Endodermal cell (in vitro differentiated cells): ENCODE data around the gene OR6S1. TPM values are rescaled to one million over a fixed set of nuclear protein-coding genes. Genes with fewer than 3 reads are reported as not detected.

Experiments used
- DNase-seq: peaks from one replicate; pipeline ENCODE4 v3.0.0-alpha.2; 2017
- H3K27ac ChIP-seq: 2 replicates; pipeline ENCODE4 v1.5.1; 2013; ENCODE audit warnings: mild to moderate bottlenecking, low read depth, low read length, moderate library complexity
- H3K27me3 ChIP-seq: 2 replicates; pipeline ENCODE4 v1.6.1; 2013; ENCODE audit warnings: mild to moderate bottlenecking, low read length, moderate library complexity; ENCODE audit not compliant: insufficient read depth, control insufficient read depth, poor library complexity, severe bottlenecking
- H3K36me3 ChIP-seq: 2 replicates; pipeline ENCODE4 v1.7.0; 2013; ENCODE audit warnings: mild to moderate bottlenecking, low read length, moderate library complexity; ENCODE audit not compliant: control insufficient read depth, insufficient read depth
- H3K4me1 ChIP-seq: one replicate; pipeline ENCODE4 v1.7.0; 2013; ENCODE audit warnings: low read length; ENCODE audit not compliant: control insufficient read depth, insufficient read depth
- H3K4me3 ChIP-seq: 2 replicates; pipeline ENCODE4 v1.5.1; 2013; ENCODE audit warnings: mild to moderate bottlenecking, low read length, moderate library complexity
- H3K9ac ChIP-seq: 2 replicates; pipeline ENCODE4 v1.6.1; 2013; ENCODE audit warnings: mild to moderate bottlenecking, low read length, moderate library complexity; ENCODE audit not compliant: poor library complexity, severe bottlenecking; ENCODE audit errors: extremely low read depth
- H3K9me3 ChIP-seq: 2 replicates; pipeline ENCODE4 v1.6.1; 2013; ENCODE audit warnings: mild to moderate bottlenecking, low read length, moderate library complexity; ENCODE audit not compliant: control insufficient read depth
- H3K27ac Mint-ChIP-seq: 2 replicates; pipeline ENCODE4 v1.8.0; 2020; ENCODE audit warnings: mixed read lengths
- H3K27me3 Mint-ChIP-seq: 2 replicates; pipeline ENCODE4 v1.8.0; 2021; ENCODE audit warnings: mild to moderate bottlenecking, mixed read lengths; ENCODE audit not compliant: insufficient read depth
- H3K36me3 Mint-ChIP-seq: 2 replicates; pipeline ENCODE4 v1.8.0; 2020; ENCODE audit warnings: low read depth, mixed read lengths
- H3K4me1 Mint-ChIP-seq: 2 replicates; pipeline ENCODE4 v1.8.0; 2020; ENCODE audit warnings: mixed read lengths
- H3K4me3 Mint-ChIP-seq: 2 replicates; pipeline ENCODE4 v1.8.0; 2020; ENCODE audit warnings: mild to moderate bottlenecking, moderate library complexity, mixed read lengths
- H3K9me3 Mint-ChIP-seq: 2 replicates; pipeline ENCODE4 v1.8.0; 2020; ENCODE audit warnings: mild to moderate bottlenecking, mixed read lengths
- WGBS, 2 experiments: methylation state at CpG; one replicate each; pipeline versions ENCODE4 v1.1.5 to v1.1.7; 2013; ENCODE audit warnings: missing lambda C conversion rate in 2 of 2, mixed read lengths in 1 of 2; ENCODE audit not compliant: insufficient coverage in 1 of 2, insufficient read length in 1 of 2; 5-methylcytosine and 5-hydroxymethylcytosine counted together
- long read RNA-seq, 4 experiments: library from polyadenylated mRNA in 2 of 4; library from RNA in 1 of 4; library from capped mRNA in 1 of 4; stranded (forward) in 3 of 4; unstranded in 1 of 4; transcript quantifications; one replicate each; pipeline ENCODE4 v2.0.0, GENCODE V29; 2020 to 2021; ENCODE audit warnings: inconsistent platforms in 1 of 4
- polyA plus RNA-seq, 2 experiments: library from polyadenylated mRNA; stranded (reverse); fragments of 50-300 nt; gene quantifications; one replicate each; pipeline ENCODE4 v1.2.3, GENCODE V29; 2013
- total RNA-seq, 2 donors: library from RNA; stranded (reverse); fragmentation: NEBNext Ultra II Directional in 1 of 2; extraction: Animal tissue kit (Norgen Biotek cat#: 25700) in 1 of 2; gene quantifications; 2 replicates in 1 of 2; 3 replicates in 1 of 2; pipeline ENCODE4 v1.2.1, GENCODE V29; 2021
- TF ChIP-seq, protein P1 (sequence below): fragments of 200-600 bp; sonication (generic); conservative IDR thresholded peaks from 2 replicates; pipeline ENCODE4 v1.5.0; 2021; ENCODE audit warnings: antibody characterized with exemption, mild to moderate bottlenecking

Gene OR6S1, protein sequence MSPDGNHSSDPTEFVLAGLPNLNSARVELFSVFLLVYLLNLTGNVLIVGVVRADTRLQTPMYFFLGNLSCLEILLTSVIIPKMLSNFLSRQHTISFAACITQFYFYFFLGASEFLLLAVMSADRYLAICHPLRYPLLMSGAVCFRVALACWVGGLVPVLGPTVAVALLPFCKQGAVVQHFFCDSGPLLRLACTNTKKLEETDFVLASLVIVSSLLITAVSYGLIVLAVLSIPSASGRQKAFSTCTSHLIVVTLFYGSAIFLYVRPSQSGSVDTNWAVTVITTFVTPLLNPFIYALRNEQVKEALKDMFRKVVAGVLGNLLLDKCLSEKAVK
- total RNA-seq = not detected
- polyA plus RNA-seq (2013, experiment 1 of 2) = not detected
- polyA plus RNA-seq (2013, experiment 2 of 2) = not detected
- long read RNA-seq, experiment 1 = 0 reads
- long read RNA-seq, experiment 2 = 0 reads
- long read RNA-seq, experiment 3, partial matches to known transcripts = 0 of 1 reads
- long read RNA-seq, experiment 3, other reads (novel, unspliced or antisense) = 1 of 1 reads
- long read RNA-seq, experiment 4 = 0 reads

DNA sequence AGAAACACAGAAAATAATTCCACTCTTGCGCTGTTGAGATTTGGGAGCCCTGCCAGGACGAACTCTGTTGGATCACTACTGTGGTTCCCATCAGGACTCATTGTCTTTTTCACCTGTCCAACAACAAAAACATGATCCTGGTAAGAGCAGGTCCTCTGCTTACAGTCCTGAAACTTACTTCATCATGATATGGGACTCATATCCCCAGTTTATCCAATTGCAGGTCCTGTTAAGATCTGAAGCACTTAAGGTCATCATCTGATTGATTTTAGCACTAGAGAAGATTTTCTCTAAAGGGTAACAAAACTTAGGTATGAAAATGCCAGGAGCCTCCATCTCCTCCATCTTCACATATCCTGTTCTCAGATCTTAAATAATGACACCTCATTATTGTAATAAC, at the start of gene OR6S1:
TSS of gene OR6S1 (minus strand) at position 101 of the 400 bp plus-strand sequence. CDS start at position 101, 0 bp downstream.
- H3K4me3 Mint-ChIP-seq = peak within 1 kb of the TSS; percentile 3
- H3K36me3 Mint-ChIP-seq = no peaks in the 10 kb centered on the region
- Histone ChIP-seq H3K4me3 (peak within 1 kb of the TSS; percentile 75), H3K9ac (no peak within 1 kb of the TSS), H3K9me3 (no peaks in the 10 kb centered on the region), H3K27ac (no peak within 1 kb of the TSS), H3K4me1 (peaks cover 18% of the 10 kb centered on the region), H3K36me3 (no peaks in the 10 kb centered on the region), H3K27me3 (no peaks in the 10 kb centered on the region)
- H3K9me3 Mint-ChIP-seq = no peaks in the 10 kb centered on the region
- no peak for DNase-seq
- peak within 1 kb of the TSS; percentile 82 for H3K27ac Mint-ChIP-seq
- peaks cover 3% of the 10 kb centered on the region for H3K27me3 Mint-ChIP-seq
- TF ChIP-seq, protein P1, sequence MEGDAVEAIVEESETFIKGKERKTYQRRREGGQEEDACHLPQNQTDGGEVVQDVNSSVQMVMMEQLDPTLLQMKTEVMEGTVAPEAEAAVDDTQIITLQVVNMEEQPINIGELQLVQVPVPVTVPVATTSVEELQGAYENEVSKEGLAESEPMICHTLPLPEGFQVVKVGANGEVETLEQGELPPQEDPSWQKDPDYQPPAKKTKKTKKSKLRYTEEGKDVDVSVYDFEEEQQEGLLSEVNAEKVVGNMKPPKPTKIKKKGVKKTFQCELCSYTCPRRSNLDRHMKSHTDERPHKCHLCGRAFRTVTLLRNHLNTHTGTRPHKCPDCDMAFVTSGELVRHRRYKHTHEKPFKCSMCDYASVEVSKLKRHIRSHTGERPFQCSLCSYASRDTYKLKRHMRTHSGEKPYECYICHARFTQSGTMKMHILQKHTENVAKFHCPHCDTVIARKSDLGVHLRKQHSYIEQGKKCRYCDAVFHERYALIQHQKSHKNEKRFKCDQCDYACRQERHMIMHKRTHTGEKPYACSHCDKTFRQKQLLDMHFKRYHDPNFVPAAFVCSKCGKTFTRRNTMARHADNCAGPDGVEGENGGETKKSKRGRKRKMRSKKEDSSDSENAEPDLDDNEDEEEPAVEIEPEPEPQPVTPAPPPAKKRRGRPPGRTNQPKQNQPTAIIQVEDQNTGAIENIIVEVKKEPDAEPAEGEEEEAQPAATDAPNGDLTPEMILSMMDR = no peak
- WGBS, 2 experiments = 89 to 100% methylated on average over 2 of the region's 2 CpGs
- peaks cover 43% of the 10 kb centered on the region for H3K4me1 Mint-ChIP-seq

DNA sequence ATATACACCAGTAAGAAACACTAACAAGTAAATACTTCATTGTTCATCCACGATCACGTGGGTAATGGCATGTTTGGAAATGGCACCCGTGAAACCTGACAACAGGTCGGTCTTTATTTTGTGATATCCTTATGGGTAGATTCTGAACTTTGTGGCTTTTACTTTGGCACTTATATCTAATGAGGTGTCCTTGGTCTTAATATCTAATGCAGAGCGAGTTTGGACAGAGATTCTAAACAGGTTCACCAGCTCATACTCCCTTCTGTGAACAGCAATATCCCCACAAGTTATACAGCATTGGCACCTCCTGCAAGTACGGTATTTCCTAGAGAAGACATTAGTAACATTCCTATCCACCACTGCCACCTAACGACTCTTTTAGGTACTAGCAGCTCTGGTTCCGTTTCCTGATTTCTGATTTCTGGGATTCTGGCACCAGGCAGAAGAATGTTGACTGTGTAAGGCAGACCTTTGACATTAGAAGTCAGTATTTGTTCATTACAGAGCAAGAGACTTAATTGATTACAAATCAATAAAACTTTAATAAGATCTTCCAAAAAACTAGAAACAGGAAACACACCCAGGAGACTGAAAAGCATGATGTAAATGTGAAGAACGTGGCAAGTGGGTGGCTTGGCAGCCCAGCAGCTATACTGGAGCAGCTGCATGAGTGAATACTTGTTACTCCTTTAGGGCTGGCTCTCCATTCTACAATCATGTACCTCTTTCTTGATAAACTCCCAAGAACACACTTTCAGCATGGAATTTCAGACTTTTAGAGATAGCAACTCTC, 49.6 kb upstream of the OR6S1 start:
- H3K4me3 ChIP-seq = no peak overlapping the region
- no peak overlapping the region for H3K27ac ChIP-seq
- no peaks in the 10 kb centered on the region for H3K36me3 ChIP-seq
- no peak overlapping the region for H3K4me3 Mint-ChIP-seq
- no peaks in the 10 kb centered on the region for H3K9me3 Mint-ChIP-seq
- peak; percentile 77 for DNase-seq
- TF ChIP-seq, protein P1 = peak; percentile 87
- peaks cover 2% of the 10 kb centered on the region for H3K27me3 Mint-ChIP-seq
- H3K9ac ChIP-seq = no peak overlapping the region
- H3K27ac Mint-ChIP-seq = no peak overlapping the region
- no peaks in the 10 kb centered on the region for H3K9me3 ChIP-seq
- H3K27me3 ChIP-seq = no peaks in the 10 kb centered on the region
- WGBS, 2 experiments = 42 to 50% methylated on average over 4 to 9 of the region's 9 CpGs
- no peaks in the 10 kb centered on the region for H3K36me3 Mint-ChIP-seq
- peaks cover 5% of the 10 kb centered on the region for H3K4me1 ChIP-seq
- H3K4me1 Mint-ChIP-seq = peaks cover 8% of the 10 kb centered on the region

DNA sequence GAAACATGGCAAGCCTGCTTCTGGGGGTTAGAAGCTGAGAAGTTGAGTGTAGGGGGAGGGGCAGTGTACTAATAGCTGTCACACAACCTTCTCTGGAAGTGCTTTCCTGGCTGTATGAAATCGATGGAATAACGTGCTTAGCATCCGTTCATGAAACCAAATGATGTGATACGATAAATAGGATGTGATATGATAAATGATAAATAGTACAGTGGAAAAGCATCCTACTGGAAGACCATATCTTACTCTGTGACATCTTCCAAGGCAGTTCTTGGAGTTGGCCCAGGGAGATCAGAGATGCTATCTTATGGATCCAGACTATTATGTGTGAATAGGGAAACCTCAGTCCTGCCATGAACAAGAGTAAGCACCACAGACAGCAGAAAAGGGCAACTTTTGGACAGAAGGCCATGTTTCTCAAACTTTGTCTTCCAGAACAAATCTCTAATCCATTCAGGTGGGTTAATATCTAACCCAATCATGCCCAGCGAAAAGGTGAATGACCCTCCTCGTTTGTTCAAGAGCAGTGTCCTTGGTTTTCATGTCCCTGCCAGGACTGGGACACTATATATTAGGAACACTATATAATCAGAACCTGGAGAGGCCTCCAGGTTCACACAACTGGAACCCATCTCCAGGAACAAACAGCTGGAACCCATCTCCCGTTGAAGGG, 46.8 kb upstream of the OR6S1 start, which contains the start of gene ANG:
TSS of gene ANG (plus strand) at position 598 of the 673 bp plus-strand sequence. CDS start 4,801 bp downstream, outside the sequence.
- Mint-ChIP-seq H3K36me3 (no peaks in the 10 kb centered on the region), H3K9me3 (no peaks in the 10 kb centered on the region)
- no peaks in the 10 kb centered on the region for H3K36me3 ChIP-seq

More for the DNA sequence above, 46.8 kb upstream of the OR6S1 start, which contains the start of gene ANG:
- no peak for DNase-seq
- Histone ChIP-seq H3K4me3 (no peak within 1 kb of the TSS), H3K4me1 (peaks cover 5% of the 10 kb centered on the region), H3K9ac (no peak within 1 kb of the TSS), H3K9me3 (no peaks in the 10 kb centered on the region), H3K27ac (no peak within 1 kb of the TSS), H3K27me3 (no peaks in the 10 kb centered on the region)
- TF ChIP-seq, protein P1 = no peak
- Mint-ChIP-seq H3K27ac (no peak within 1 kb of the TSS), H3K4me3 (no peak within 1 kb of the TSS), H3K27me3 (peaks cover 2% of the 10 kb centered on the region), H3K4me1 (peaks cover 8% of the 10 kb centered on the region)
- 66 to 67% methylated on average over 6 to 7 of the region's 7 CpGs for WGBS, 2 experiments
